Fibroblast of gingiva (primary cell): ENCODE measurements around the gene PPP4R2.

Experiments used
- DNase-seq: peaks from one replicate; pipeline ENCODE4 v3.0.0-alpha.2; 2011; ENCODE audit warnings: low read depth

Gene PPP4R2

GRCh38 chr3:73069775-73070444 lies 73.3 kb downstream of the PPP4R2 start:
- no peak for DNase-seq

- DNase-seq = peak; percentile 80
These were observed 74.3 kb downstream of the PPP4R2 start for GRCh38 chr3:73070675-73071575.

- DNase-seq = no peak
These were observed 75.3 kb downstream of the PPP4R2 start for GRCh38 chr3:73071952-73072351.

- DNase-seq = no peak
These were observed 76.0 kb downstream of the PPP4R2 start for GRCh38 chr3:73072634-73073033.

- DNase-seq = no peak
These were observed 76.6 kb downstream of the PPP4R2 start for GRCh38 chr3:73073091-73073707.

- DNase-seq = no peak
These were observed 78.2 kb downstream of the PPP4R2 start for GRCh38 chr3:73074781-73075180.

GRCh38 chr3:73080216-73080966 lies 83.8 kb downstream of the PPP4R2 start:
- DNase-seq = no peak

GRCh38 chr3:73081140-73081539 lies 84.5 kb downstream of the PPP4R2 start:
- no peak for DNase-seq

GRCh38 chr3:73084170-73084569 lies 87.6 kb downstream of the PPP4R2 start:
- no peak for DNase-seq

GRCh38 chr3:73086071-73086494 lies 89.5 kb downstream of the PPP4R2 start:
- DNase-seq = peak; percentile 13

GRCh38 chr3:73094129-73094528 lies 97.5 kb downstream of the PPP4R2 start:
- DNase-seq = no peak

GRCh38 chr3:73094951-73095350 lies 98.3 kb downstream of the PPP4R2 start:
- no peak for DNase-seq

- DNase-seq = no peak
These were observed 99.6 kb downstream of the PPP4R2 start for GRCh38 chr3:73096169-73096568.

- no peak for DNase-seq
These were observed 101.4 kb downstream of the PPP4R2 start for GRCh38 chr3:73098026-73098425.

- no peak for DNase-seq
These were observed 102.3 kb downstream of the PPP4R2 start for GRCh38 chr3:73098873-73099272.

GRCh38 chr3:73100741-73101559 lies 104.3 kb downstream of the PPP4R2 start:
- DNase-seq = peak; percentile 69

- DNase-seq = no peak
These were observed 105.3 kb downstream of the PPP4R2 start for GRCh38 chr3:73101881-73102280.

GRCh38 chr3:73107215-73107614 lies 110.6 kb downstream of the PPP4R2 start:
- DNase-seq = no peak

GRCh38 chr3:73107676-73108187 lies 111.1 kb downstream of the PPP4R2 start:
- DNase-seq = no peak

- no peak for DNase-seq
These were observed 112.1 kb downstream of the PPP4R2 start for GRCh38 chr3:73108750-73109149.

GRCh38 chr3:73110530-73110929 lies 113.9 kb downstream of the PPP4R2 start:
- no peak for DNase-seq
